Measurements from ENCODE around the gene DZIP3.

GRCh38 chr3:108566599-108566998, 22.9 kb upstream of the DZIP3 start:
- TF ChIP-seq CTCF (conservative IDR thresholded peaks at IDR 0.05; ENCODE audit: low read length) (no peak), EZH2phosphoT487 (IDR thresholded peaks at IDR 0.05; ENCODE audit: borderline replicate concordance) (no peak)

Data from Loucy (cell line).